HG03439 (cell line): Measurements from ENCODE around the gene BTG4.

ENCODE experiments used
- ATAC-seq: cut with Tn5 transposase; IDR thresholded peaks from one replicate; pipeline ENCODE4 v1.9.1; 2021; ENCODE audit warnings: mild to moderate bottlenecking, moderate library complexity; ENCODE audit not compliant: unreplicated experiment

Gene BTG4

DNA sequence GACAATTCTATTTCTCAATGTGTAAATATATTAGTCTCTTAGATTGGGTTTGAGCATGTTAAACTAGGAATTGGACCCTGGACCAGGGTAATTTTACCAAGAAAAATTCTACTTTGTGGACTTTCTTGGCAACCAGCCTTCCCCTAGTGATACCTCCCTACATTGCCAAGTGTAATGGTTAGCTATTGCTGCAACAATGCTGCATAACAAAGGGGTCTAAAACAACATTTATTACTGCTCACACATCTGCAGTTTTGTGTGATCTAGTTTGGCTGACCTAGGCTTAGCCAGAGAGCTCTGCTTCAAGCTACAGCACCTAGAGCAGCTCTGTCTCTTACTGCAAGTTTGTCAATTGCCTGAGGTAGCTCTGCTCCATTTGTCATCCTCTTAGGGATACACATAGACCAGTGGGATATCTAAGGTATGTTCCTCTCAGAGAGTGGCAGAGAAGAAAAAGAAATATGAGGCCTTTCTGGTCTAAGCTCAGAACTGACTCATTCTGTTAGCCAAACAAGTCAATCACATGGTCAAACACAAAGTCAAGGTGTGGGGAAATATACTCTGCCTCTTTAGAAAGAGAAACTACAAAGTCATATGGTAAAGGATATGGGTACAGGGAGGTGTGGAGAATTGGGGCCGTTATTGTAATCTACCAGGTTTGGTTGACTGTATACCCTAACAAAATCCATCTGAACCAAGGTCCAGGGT is 26.4 kb upstream of the BTG4 start:
- ATAC-seq: no peak

- ATAC-seq: no peak
Observed at GRCh38 chr11:111537336-111537860, 25.2 kb upstream of the BTG4 start.

- ATAC-seq: no peak
Observed at GRCh38 chr11:111535281-111535680, 23.1 kb upstream of the BTG4 start.

GRCh38 chr11:111532365-111532709 is 20.2 kb upstream of the BTG4 start:
- no peak for ATAC-seq

- peak; percentile 86 for ATAC-seq
Observed at GRCh38 chr11:111531687-111532364, 19.6 kb upstream of the BTG4 start.

DNA sequence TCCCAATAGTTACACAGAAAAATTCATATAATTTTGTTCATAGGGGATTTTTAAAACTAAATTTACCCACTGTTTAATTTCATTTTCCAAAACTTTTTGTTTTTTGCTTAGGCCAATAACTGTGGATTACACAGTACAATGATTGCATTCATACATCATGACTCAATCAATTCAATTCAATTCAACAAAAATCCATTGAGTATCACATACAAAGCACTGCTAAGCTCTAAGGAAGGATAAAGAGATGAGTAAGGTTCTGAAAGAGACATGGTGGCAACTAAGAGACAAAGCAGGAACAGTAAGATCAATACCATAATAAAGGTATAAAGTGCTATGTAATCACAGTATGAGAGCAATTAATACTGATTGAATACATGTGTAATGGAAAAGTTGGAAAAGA is 18.9 kb upstream of the BTG4 start:
- ATAC-seq: no peak

DNA sequence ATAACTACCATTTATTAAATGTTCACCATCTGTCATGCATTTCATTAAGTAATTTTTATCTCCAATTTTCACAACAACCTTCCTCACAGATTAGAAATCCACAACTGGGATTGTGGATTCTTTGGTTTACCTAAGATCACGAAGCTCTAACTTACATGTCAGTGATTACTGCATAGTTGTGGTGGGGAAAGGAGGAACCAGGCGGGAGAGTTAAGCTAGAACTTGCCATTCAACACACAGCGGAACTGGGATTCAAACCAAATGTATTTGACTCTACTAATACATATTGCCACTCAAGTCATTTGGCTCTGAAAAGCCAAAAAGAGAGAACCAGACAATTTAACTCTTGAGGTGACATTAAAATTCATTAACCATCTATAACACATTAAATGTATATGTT is 17.9 kb upstream of the BTG4 start:
- no peak for ATAC-seq

DNA sequence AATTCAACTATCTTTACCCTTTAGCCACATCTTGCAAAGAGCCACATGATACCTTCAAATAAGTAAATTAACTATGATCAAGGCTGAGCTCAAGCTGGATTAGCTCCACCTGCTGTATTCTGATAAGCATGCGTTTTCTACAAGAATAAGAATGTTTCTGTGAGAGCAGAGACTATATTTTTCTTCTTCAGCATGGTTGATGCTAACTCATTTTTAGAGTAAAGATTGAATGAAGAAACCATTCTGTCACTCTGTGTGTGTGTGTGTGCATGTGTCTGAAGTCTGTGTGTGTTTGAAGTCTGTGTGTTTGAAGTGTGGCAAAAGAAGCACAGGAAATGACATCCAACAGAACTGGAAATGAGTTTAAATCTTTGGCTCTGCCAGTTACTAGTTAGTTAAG is 16.4 kb upstream of the BTG4 start:
- ATAC-seq: no peak

- ATAC-seq: no peak
Observed at GRCh38 chr11:111527279-111527678, 15.1 kb upstream of the BTG4 start.

DNA sequence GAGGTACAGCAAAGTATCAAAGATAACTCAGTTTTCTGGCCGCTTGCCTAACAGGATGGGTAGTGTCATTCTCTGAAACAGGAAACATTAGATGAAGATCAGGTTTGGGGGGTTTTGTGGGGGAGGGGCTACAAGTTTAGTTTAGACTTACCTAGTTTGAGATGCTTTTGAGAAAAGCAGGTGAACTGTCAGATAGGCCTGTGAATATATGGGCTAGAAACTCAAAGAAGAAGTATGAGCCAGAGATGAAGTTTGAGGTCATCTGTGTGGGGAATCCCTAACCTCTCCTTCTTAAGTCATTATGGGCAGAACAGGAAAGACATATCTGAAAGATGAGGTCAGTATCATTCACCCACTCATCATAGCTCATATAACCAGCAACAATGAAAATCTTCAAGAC is 14.3 kb upstream of the BTG4 start:
- ATAC-seq: no peak

DNA sequence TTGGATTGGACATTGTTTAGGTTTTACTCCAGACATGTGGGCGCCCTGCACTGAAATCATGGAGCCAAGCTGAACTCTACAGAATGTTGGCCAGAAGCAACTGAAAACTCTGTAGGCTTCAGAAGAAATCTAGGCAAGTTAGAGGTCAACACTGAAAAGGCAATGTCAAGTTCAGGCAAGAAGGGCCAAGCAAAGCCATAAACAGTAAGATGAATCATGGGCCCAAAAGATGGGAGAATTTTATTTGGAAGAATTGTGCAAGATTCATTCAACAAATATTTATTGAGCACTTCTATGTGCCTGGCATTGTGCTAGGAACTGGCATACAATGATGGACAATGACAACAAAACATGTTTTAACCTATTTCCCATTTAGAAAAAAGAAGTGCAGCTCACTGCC is 13.3 kb upstream of the BTG4 start:
- no peak for ATAC-seq

DNA sequence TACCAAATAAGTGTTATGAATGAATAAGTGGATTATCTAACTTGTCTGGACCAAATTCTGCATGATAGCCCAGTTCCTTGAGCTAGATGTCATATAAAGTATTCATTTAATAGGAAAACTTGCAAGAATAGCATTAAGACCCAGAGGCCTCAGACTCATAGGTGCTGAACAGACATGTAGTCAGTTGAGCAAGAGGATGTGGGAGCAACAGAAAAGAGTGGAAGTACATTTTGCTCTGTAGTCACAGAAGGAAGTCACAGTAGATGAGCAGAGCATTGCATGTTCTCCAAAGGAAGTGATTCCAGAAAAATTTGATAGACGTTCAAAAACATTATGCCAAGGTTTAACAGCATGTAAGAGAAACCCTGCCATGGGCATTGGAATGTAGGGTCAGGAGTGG is 11.9 kb upstream of the BTG4 start:
- no peak for ATAC-seq

- no peak for ATAC-seq
Observed at GRCh38 chr11:111523343-111523742, 11.2 kb upstream of the BTG4 start.

DNA sequence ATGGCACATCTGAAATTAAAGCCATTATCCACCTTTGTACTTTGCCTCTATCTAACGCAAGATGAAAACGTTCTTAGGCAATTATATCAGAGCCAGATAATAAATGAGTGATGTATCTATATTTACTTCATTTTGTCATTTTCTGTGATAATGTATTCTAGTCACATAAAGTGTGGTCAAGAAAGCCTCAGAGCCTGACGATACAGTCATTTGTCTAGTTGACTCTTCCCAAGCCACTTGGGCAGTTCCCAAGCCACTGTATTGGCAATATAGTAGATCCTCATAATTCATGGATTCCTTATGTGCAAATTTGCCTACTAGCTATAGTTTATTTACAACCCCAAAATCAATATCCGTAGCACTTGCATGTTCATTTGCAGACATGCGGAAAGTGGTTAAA is 10.2 kb upstream of the BTG4 start:
- ATAC-seq: no peak

GRCh38 chr11:111521135-111521534 is 8.9 kb upstream of the BTG4 start:
- ATAC-seq: no peak

- no peak for ATAC-seq
Observed at GRCh38 chr11:111520560-111520959, 8.4 kb upstream of the BTG4 start.

DNA sequence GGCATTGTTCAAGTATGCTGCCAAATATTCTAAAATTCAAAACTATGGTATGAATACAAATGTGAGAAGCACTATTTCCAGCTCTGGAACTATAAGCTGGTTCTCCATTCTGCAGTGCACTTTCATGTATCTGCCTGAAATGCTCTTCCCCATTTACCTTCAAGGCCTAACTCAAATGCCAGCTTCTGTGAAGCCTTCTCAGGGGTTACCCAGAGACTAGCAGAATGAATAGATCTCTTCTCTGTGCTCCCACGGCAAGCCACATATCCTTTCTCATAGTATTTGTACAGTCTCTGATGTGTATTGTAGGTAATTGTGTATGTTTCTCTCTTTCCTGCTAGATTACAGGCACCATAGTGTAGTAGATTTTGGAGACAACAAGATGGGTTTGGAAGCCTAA is 6.5 kb upstream of the BTG4 start:
- ATAC-seq: no peak

GRCh38 chr11:111515591-111515990 is 3.4 kb upstream of the BTG4 start:
- no peak for ATAC-seq

GRCh38 chr11:111514216-111515031 is 2.2 kb upstream of the BTG4 start, which contains the start of gene HOATZ:
Gene HOATZ, plus strand, starts transcription at chr11:111514778. Its CDS starts 7 bp downstream, at chr11:111514785.
- no peak for ATAC-seq

GRCh38 chr11:111513240-111513605 is 1.0 kb upstream of the BTG4 start:
- ATAC-seq: no peak

DNA sequence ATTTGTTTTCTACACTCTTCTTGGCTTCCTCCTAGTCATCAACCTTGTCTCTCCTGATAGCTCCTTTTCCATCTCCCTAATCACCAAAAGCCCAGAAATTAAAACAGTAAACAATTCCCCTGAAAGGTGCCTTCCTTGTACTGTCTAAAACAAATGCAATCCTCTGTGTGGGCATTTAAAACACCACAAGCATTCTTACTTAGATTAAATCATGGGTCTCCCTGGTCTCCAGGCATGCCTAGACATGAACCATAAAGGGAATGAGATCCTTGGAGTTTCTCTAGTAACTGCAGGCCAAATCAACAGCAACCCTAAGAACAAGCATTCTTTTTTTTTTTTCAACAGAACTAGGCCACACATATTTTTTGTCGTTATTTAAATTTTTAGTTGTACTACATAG is 1.9 kb downstream of the BTG4 start:
- no peak for ATAC-seq

GRCh38 chr11:111502611-111503010 is 9.6 kb downstream of the BTG4 start:
- ATAC-seq: no peak
